Measurements from ENCODE around the gene MASP2.

MASP2 gene

DNA sequence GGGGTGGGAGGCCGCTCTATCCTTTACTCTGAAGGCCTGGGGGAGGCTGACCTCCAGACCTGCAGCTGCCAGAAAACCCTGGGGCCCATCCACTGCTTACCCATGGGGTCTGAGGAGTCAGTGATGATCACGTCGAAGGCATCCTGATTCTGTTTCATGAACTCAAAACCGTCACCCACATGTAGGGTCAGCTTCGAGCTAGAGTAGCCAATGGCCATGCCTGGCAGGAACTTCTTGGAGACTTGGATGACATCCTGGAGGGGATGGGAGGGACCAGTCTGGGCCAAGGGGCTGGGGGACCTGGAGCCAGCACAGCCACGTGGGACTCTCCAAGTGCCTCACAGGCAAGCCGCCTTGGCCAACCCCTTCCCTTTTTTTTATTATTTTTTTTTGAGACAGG lies 9.5 kb upstream of the MASP2 start:
- TF ChIP-seq, protein P1, sequence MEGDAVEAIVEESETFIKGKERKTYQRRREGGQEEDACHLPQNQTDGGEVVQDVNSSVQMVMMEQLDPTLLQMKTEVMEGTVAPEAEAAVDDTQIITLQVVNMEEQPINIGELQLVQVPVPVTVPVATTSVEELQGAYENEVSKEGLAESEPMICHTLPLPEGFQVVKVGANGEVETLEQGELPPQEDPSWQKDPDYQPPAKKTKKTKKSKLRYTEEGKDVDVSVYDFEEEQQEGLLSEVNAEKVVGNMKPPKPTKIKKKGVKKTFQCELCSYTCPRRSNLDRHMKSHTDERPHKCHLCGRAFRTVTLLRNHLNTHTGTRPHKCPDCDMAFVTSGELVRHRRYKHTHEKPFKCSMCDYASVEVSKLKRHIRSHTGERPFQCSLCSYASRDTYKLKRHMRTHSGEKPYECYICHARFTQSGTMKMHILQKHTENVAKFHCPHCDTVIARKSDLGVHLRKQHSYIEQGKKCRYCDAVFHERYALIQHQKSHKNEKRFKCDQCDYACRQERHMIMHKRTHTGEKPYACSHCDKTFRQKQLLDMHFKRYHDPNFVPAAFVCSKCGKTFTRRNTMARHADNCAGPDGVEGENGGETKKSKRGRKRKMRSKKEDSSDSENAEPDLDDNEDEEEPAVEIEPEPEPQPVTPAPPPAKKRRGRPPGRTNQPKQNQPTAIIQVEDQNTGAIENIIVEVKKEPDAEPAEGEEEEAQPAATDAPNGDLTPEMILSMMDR (IDR thresholded peaks at IDR 0.05; ENCODE audit: low read length, missing control alignments): no peak
- no peak overlapping the region for H3K4me3 ChIP-seq (replicated peaks; ENCODE audit: low read depth, low read length)
- DNase-seq (ENCODE audit: low read depth): no peak

GRCh38 chr1:11055676-11056075 lies 8.6 kb upstream of the MASP2 start:
- TF ChIP-seq, protein P1 (IDR thresholded peaks at IDR 0.05; ENCODE audit: low read length, missing control alignments): no peak
- no peak for DNase-seq (ENCODE audit: low read depth)
- H3K4me3 ChIP-seq (replicated peaks; ENCODE audit: low read depth, low read length): no peak overlapping the region

- TF ChIP-seq, protein P1 (IDR thresholded peaks at IDR 0.05; ENCODE audit: low read length, missing control alignments): no peak
- DNase-seq (ENCODE audit: low read depth): no peak
- H3K4me3 ChIP-seq (replicated peaks; ENCODE audit: low read depth, low read length): no peak overlapping the region
These were observed 7.6 kb upstream of the MASP2 start for GRCh38 chr1:11054666-11055065.

DNA sequence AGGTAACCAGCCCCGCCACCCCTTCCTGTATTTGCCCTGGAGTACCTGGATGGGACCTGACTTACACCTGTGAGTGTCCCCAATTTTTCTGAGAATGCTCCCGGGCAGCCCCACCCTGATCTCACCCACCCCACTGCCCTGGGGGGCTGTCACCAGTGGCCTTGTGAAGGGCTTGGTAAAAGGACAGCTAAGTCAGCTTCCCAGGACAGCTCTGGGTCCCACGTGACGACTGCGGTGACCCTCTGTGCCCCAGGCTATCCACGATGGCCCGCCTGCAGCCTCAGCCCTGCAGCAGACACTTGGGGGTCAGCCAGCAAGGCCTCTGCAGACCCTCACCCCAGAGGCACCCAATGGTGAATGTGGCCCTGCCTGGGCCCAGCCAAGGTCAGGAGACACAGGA lies 7.1 kb upstream of the MASP2 start:
- no peak overlapping the region for H3K4me3 ChIP-seq (replicated peaks; ENCODE audit: low read depth, low read length)

GRCh38 chr1:11053758-11054137 lies 6.7 kb upstream of the MASP2 start:
- no peak overlapping the region for H3K4me3 ChIP-seq (replicated peaks; ENCODE audit: low read depth, low read length)

More for the DNA sequence above, 7.1 kb upstream of the MASP2 start:
- DNase-seq (ENCODE audit: low read depth): no peak
- TF ChIP-seq, protein P1 (IDR thresholded peaks at IDR 0.05; ENCODE audit: low read length, missing control alignments): no peak

GRCh38 chr1:11052839-11053757 lies 6.1 kb upstream of the MASP2 start:
- no peak for DNase-seq (ENCODE audit: low read depth)
- TF ChIP-seq, protein P1 (IDR thresholded peaks at IDR 0.05; ENCODE audit: low read length, missing control alignments): no peak
- H3K4me3 ChIP-seq (replicated peaks; ENCODE audit: low read depth, low read length): no peak overlapping the region

More at GRCh38 chr1:11053758-11054137, 6.7 kb upstream of the MASP2 start:
- TF ChIP-seq, protein P1 (IDR thresholded peaks at IDR 0.05; ENCODE audit: low read length, missing control alignments): no peak
- DNase-seq (ENCODE audit: low read depth): peak; percentile 26
